H7 (cell line): ENCODE results near the gene FRMD8. TPM values are rescaled to one million over a fixed set of nuclear protein-coding genes. Genes with fewer than 3 reads are reported as not detected.

Experiments used
- DNase-seq: peaks from one replicate; pipeline ENCODE4 v3.0.0; 2012
- H3K27me3 ChIP-seq: 2 replicates; pipeline ENCODE4 v1.6.0; 2011; ENCODE audit warnings: mild to moderate bottlenecking, low read length; ENCODE audit not compliant: control insufficient read depth, insufficient read depth
- H3K36me3 ChIP-seq: replicated peaks from 2 replicates; pipeline ENCODE4 v1.5.1; 2011; ENCODE audit warnings: low read length; ENCODE audit not compliant: control insufficient read depth, insufficient read depth
- H3K4me3 ChIP-seq: 2 replicates; pipeline ENCODE4 v1.5.1; 2011; ENCODE audit warnings: low read depth, mild to moderate bottlenecking, control low read depth, low read length, moderate library complexity; ENCODE audit not compliant: insufficient read depth
- total RNA-seq: library from RNA; depleted of rRNA; stranded (reverse); fragments of >200 nt; shearing (Covaris generic); gene quantifications from 2 replicates; pipeline ENCODE4 v1.2.3, GENCODE V29; 2014

FRMD8 gene
- total RNA-seq, 1 experiment from 2014 or later = 37.1 TPM

GRCh38 chr11:65427691-65428577 is 41.5 kb downstream of the FRMD8 start:
- no peak for DNase-seq
- H3K36me3 ChIP-seq = peaks cover 2% of the 10 kb centered on the region; the same call in 1 of the 2 replicates
- H3K27me3 ChIP-seq = no peaks in the 10 kb centered on the region
- H3K4me3 ChIP-seq = peak overlapping the region; percentile 5; the same call in 1 of the 2 replicates

DNA sequence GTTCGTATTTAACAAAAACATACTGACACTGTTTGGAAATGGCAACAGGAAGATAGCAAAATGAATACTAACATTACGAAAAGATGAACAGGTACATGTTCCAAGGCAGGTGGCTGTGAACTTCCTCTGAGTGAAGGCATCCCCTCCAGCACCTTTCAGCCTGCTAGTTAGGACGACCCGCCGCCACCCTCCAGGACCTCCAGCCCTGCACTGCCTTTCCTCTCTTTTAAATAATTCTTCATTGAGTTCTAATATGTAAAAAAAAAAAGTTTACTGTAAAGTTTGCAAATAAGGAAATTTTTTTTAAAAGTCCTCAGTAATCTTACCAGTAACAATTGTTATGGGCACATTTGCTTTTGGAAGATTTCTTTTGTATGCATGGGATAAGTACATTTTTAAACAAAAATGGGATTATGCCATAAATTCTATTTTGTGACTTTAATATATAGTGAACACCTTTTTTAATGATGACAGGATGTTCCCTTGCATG is 42.2 kb downstream of the FRMD8 start:
- Histone ChIP-seq H3K36me3 (peaks cover 2% of the 10 kb centered on the region; the same call in 1 of the 2 replicates), H3K27me3 (no peaks in the 10 kb centered on the region), H3K4me3 (no peak overlapping the region)
- no peak for DNase-seq

GRCh38 chr11:65429068-65429681 is 42.7 kb downstream of the FRMD8 start:
- Histone ChIP-seq H3K27me3 (no peaks in the 10 kb centered on the region), H3K36me3 (peaks cover 3% of the 10 kb centered on the region; the same call in 1 of the 2 replicates), H3K4me3 (no peak overlapping the region)
- DNase-seq = no peak

GRCh38 chr11:65429724-65430405 is 43.4 kb downstream of the FRMD8 start:
- no peak overlapping the region for H3K4me3 ChIP-seq

DNA sequence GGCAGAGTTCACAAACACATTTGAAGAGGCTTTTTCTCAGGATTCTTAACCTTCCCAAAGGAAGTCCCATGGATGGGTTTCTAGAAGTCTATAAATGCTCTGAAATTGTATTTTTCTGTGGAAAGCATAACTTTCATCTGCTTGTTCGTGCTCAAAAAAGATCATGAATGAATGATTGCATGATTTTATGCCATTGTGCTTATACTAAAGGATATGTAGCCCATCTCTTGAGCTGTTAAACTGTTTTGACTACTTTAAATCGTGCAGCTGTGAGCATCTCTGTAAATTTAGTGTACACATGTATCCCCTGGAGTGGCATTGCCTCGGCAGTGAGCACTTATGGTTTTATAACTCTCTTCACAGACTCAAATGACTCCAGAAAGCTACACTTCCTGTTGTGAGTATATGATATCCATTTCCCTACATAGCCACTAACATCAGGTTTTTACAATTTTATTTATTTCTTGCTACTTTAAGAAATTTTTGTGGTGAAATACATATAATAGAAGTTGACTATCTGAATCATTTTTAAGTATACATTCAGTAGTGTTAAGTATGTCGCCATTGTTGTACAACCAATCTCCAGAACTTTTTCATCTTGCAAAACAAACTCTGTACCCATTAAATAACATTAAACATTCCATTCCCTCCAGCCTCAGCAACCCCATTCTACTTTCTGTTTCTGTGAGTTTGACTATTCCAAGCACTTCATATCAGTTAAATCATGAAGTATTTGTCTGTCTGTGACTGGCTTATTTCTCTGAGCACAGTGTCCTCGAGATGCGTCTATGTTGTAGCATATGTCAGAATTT is 44.2 kb downstream of the FRMD8 start:
- H3K36me3 ChIP-seq = peaks cover 10% of the 10 kb centered on the region
- no peaks in the 10 kb centered on the region for H3K27me3 ChIP-seq
- H3K4me3 ChIP-seq = no peak overlapping the region
- no peak for DNase-seq

More at GRCh38 chr11:65429724-65430405, 43.4 kb downstream of the FRMD8 start:
- Histone ChIP-seq H3K36me3 (peaks cover 7% of the 10 kb centered on the region), H3K27me3 (no peaks in the 10 kb centered on the region)
- DNase-seq = peak; percentile 57

DNA sequence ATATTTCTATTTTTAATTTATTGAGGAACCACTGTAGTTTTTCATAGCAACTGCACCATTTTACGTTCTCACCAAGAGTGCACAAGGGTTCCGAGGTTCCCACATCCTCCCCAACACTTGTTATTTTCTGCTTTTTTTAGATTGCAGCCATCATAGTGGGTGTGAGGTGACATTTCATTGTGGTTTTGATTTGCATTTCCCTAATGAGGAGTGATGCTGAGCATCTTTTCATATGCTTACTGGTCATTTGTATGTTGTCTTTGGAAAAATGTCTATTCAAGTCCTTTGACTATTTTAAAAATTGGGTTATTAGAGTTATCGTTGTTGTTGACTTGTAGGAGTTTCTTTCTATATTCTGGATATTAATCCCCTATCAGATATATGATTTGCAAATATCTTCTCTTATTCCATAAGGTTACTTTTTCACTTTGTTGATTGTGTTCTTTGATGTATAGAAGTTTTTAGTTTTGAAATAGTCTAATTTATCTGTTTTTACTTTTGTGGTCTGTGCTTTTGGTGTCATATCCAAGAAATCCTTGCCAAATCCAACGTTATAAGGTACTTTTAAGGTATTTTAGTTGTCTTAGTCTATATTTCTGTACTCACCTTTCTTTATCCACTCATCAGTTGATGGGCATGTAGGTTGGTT is 45.1 kb downstream of the FRMD8 start:
- DNase-seq = no peak
- H3K36me3 ChIP-seq = peaks cover 15% of the 10 kb centered on the region
- no peak overlapping the region for H3K4me3 ChIP-seq
- H3K27me3 ChIP-seq = no peaks in the 10 kb centered on the region

- Histone ChIP-seq H3K27me3 (no peaks in the 10 kb centered on the region), H3K36me3 (peaks cover 13% of the 10 kb centered on the region), H3K4me3 (no peak overlapping the region)
- no peak for DNase-seq
Measured at GRCh38 chr11:65432100-65432650, 45.7 kb downstream of the FRMD8 start.

DNA sequence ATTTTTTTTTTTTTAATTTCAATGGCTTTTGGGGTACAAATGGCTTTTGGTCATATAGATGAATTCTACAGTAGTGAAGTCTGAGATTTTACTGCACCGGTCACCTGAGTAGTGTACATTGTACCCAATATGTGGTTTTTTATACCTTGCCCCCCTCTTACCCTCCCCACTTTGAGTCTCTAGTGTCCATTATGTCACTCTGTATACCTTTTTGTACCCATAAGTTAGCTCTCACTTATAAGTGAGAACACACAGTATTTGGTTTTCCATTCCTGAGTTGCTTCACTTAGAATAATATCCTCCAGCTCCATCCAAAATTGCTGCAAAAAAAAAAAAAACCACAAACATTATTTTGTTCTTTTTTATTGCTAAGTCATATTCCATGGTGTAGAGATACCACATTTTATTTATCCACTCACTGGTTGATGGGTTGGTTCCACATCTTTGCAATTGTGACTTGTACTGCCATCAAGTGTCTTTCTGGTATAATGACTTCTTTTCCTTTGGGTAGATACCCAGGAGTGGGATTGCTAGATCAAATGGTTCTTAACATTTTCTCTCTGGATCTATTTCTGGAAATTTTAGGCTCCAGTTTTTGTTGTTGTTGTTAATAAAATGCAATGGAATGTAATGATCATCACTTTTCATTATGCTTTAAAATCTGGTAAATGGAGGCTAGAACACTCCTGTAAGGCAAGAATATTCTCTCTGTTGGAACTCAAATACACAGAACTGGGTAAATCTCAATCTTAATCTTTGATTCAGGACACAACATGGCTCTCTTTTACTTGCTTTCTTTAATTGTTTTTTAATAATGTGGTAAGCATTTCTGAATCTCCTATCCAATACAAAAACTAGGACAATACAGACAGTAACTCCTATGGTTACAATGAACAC is 46.5 kb downstream of the FRMD8 start:
- H3K36me3 ChIP-seq = peaks cover 21% of the 10 kb centered on the region
- no peak for DNase-seq
- no peaks in the 10 kb centered on the region for H3K27me3 ChIP-seq
- no peak overlapping the region for H3K4me3 ChIP-seq

- Histone ChIP-seq H3K27me3 (no peaks in the 10 kb centered on the region), H3K36me3 (peaks cover 22% of the 10 kb centered on the region), H3K4me3 (no peak overlapping the region)
- no peak for DNase-seq
Measured at GRCh38 chr11:65433657-65434056, 47.2 kb downstream of the FRMD8 start.

- Histone ChIP-seq H3K4me3 (no peak overlapping the region), H3K27me3 (no peaks in the 10 kb centered on the region), H3K36me3 (peaks cover 22% of the 10 kb centered on the region)
- no peak for DNase-seq
Measured at GRCh38 chr11:65434057-65434666, 47.7 kb downstream of the FRMD8 start.

DNA sequence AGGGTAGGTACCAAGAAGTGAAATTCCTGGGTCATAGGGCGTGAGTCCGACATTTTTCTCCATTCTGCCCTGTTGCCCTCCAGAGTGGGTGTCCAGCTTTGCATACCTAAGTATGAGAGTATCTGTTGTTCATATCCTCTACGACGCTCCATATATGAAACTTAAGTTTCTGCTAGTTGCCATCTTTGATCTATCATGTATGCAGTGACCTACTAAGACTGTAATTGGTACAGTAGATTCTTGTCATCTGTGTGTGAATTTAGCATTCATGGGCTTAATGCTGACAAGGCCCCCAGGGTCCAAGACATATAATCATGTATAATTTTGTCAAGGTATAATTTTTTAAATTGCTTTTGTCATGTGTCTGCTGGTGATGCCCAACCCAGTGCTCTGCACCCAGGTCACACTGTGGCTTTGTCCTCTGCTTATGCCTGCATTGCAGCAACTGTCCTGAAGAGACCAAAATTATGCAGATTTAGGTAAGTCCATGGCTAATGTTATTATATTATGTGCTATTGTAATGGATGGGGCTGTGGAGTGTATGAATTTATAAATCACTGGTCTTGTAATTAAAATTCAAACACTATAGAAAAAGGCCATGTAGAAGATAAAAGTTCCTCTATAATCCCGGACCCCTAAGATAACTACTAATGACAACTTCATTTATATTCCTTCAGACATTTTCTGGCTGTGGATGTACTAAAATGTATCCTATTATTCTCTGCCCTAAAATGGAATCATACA is 48.4 kb downstream of the FRMD8 start:
- DNase-seq = no peak
- H3K4me3 ChIP-seq = no peak overlapping the region
- peaks cover 22% of the 10 kb centered on the region for H3K36me3 ChIP-seq
- H3K27me3 ChIP-seq = no peaks in the 10 kb centered on the region

DNA sequence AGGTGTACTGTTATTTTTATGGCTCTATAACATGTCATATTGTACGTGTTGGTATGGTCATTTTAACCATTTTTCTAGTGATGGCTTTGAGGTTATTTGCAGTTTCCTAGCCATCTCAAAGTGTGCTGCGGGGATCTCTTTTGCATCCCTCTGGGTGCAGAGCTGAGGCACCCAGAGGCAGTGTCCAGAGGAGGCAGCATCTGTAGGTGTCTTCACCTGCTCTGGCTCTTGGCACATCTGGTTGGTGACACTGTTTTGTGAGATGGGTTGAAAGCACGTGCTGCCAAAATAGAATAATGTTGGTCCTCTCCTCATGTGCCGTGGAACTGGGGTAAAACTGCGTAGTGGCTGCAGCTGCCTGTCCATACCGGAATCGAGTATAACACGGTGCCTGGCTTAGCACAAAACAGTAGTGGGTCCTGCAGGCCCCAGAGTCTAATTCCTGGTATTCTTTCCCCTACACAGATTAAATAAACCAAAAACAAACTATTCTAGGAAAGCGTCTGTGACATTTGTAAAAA is 49.0 kb downstream of the FRMD8 start:
- H3K27me3 ChIP-seq = no peaks in the 10 kb centered on the region
- no peak overlapping the region for H3K4me3 ChIP-seq
- peaks cover 22% of the 10 kb centered on the region for H3K36me3 ChIP-seq
- no peak for DNase-seq
